HUES6 (cell line): ENCODE results near the gene DDX46.

ENCODE experiments used
- H3K27ac ChIP-seq: 2 replicates; pipeline ENCODE4 v1.7.0; 2013; ENCODE audit warnings: low read depth, mild to moderate bottlenecking, low read length, inconsistent platforms
- H3K27me3 ChIP-seq: 2 replicates; pipeline ENCODE4 v1.6.1; 2013; ENCODE audit warnings: low read length; ENCODE audit not compliant: control insufficient read depth, insufficient read depth
- H3K36me3 ChIP-seq: 2 replicates; pipeline ENCODE4 v1.6.1; 2013; ENCODE audit warnings: low read length; ENCODE audit not compliant: control insufficient read depth, insufficient read depth
- H3K4me1 ChIP-seq: 2 replicates; pipeline ENCODE4 v1.6.1; 2013; ENCODE audit warnings: low read length; ENCODE audit not compliant: control insufficient read depth, insufficient read depth
- H3K4me3 ChIP-seq: 2 replicates; pipeline ENCODE4 v1.5.1; 2013; ENCODE audit warnings: low read depth, low read length
- H3K9ac ChIP-seq: one replicate; pipeline ENCODE4 v1.6.1; 2013; ENCODE audit warnings: mild to moderate bottlenecking, low read length
- H3K9me3 ChIP-seq: 2 replicates; pipeline ENCODE4 v1.6.1; 2013; ENCODE audit warnings: low read depth, low read length; ENCODE audit not compliant: control insufficient read depth, insufficient read depth

DDX46 gene

GRCh38 chr5:134874831-134875655 is 116.5 kb downstream of the DDX46 start:
- Histone ChIP-seq H3K27me3 (no peaks in the 10 kb centered on the region), H3K4me3 (peak overlapping the region; percentile 84), H3K9ac (peak overlapping the region; percentile 95), H3K9me3 (no peaks in the 10 kb centered on the region), H3K36me3 (no peaks in the 10 kb centered on the region), H3K27ac (peak overlapping the region; percentile 94; the same call in 1 of the 2 replicates), H3K4me1 (peaks cover 12% of the 10 kb centered on the region)

GRCh38 chr5:134877159-134877558 is 118.6 kb downstream of the DDX46 start:
- peaks cover 12% of the 10 kb centered on the region for H3K4me1 ChIP-seq
- no peak overlapping the region for H3K4me3 ChIP-seq
- no peaks in the 10 kb centered on the region for H3K36me3 ChIP-seq
- no peaks in the 10 kb centered on the region for H3K27me3 ChIP-seq
- H3K9ac ChIP-seq: no peak overlapping the region
- no peak overlapping the region for H3K27ac ChIP-seq
- no peaks in the 10 kb centered on the region for H3K9me3 ChIP-seq

- Histone ChIP-seq H3K9me3 (no peaks in the 10 kb centered on the region), H3K27ac (no peak overlapping the region), H3K4me3 (no peak overlapping the region), H3K9ac (no peak overlapping the region), H3K36me3 (no peaks in the 10 kb centered on the region), H3K27me3 (no peaks in the 10 kb centered on the region), H3K4me1 (peaks cover 11% of the 10 kb centered on the region)
These were observed 119.8 kb downstream of the DDX46 start for GRCh38 chr5:134878403-134878802.

- H3K4me3 ChIP-seq: no peak overlapping the region
- H3K27ac ChIP-seq: no peak overlapping the region
- peaks cover 5% of the 10 kb centered on the region; the same call in 1 of the 2 replicates for H3K4me1 ChIP-seq
- H3K36me3 ChIP-seq: no peaks in the 10 kb centered on the region
- no peaks in the 10 kb centered on the region for H3K27me3 ChIP-seq
- no peaks in the 10 kb centered on the region for H3K9me3 ChIP-seq
- H3K9ac ChIP-seq: no peak overlapping the region
These were observed 120.9 kb downstream of the DDX46 start for GRCh38 chr5:134879456-134879855.
